GM19099 (cell line): ENCODE measurements around the gene MMP17.

ENCODE experiments used
- POLR2A ChIP-seq: IDR thresholded peaks from 3 replicates; pipeline ENCODE4 v1.6.1; 2011; ENCODE audit warnings: low read depth; ENCODE audit not compliant: insufficient read length; ENCODE audit errors: extremely low read depth

Gene MMP17

GRCh38 chr12:131796754-131797587 is 31.2 kb upstream of the MMP17 start:
- no peak for TF ChIP-seq POLR2A

DNA sequence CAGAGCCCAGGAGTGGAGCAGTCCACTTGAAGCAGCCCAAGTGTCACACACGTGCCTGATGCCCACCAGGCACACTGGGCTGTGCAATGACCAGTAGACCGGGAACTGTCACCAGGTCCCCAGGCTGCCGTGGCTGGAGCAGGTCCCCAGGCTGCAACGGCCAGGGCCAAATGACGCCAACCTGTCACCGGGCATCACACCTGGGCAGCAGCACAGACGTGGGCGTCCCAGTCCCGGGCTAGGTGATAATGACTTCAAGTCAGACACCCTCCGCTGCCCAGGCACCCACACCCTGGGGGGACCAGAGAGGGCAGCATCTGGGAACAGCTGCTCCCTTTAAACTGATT is 30.6 kb upstream of the MMP17 start:
- TF ChIP-seq POLR2A = no peak

DNA sequence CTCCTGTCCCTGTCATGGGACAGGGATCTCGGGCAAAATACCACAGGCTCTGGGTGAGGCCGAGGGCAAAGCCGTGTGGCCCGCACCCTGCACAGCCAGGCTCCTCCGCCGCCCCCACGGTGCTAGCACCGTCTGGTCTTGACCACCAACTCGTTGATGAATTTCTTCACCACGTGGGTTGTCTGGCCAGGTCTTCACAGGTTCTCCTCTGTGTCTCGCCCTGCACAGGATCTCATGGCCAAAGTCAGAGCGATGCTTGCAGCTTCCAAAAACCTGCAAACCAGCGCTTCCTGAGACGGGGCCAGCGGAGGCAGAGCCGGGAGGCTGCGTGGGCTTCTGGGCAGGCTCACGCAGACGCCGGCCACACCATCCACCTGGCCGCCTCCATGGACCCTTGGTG is 29.0 kb upstream of the MMP17 start:
- no peak for TF ChIP-seq POLR2A

- no peak for TF ChIP-seq POLR2A
Measured at GRCh38 chr12:131799828-131800593, 28.2 kb upstream of the MMP17 start.

- TF ChIP-seq POLR2A = no peak
Measured at GRCh38 chr12:131800594-131801135, 27.5 kb upstream of the MMP17 start.

DNA sequence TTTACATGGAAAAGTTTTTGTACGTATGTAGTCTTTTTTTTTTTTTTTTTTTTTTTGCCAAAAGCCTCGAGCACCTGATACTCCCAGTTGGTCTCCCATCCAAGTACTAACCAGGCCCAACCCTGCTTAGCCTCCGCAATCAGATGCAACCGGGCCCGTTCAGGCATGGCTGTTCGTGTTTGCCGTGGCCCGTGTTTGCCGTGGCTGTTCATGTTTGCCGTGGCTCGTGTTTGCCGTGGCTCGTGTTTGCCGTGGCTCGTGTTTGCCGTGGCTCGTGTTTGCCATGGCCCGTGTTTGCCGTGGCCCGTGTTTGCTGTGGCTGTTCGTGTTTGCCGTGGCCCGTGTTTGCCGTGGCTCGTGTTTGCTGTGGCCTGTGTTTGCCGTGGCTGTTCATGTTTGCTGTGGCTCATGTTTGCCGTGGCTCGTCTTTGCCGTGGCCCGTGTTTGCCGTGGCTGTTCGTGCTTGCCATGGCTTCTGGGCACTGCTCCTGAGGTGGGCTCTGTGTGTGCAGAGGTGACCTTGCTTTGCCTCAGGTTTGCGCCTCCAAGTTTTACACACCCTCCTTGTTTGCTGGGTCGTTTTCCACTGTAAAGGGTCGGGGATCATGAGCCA is 26.8 kb upstream of the MMP17 start:
- TF ChIP-seq POLR2A = no peak

DNA sequence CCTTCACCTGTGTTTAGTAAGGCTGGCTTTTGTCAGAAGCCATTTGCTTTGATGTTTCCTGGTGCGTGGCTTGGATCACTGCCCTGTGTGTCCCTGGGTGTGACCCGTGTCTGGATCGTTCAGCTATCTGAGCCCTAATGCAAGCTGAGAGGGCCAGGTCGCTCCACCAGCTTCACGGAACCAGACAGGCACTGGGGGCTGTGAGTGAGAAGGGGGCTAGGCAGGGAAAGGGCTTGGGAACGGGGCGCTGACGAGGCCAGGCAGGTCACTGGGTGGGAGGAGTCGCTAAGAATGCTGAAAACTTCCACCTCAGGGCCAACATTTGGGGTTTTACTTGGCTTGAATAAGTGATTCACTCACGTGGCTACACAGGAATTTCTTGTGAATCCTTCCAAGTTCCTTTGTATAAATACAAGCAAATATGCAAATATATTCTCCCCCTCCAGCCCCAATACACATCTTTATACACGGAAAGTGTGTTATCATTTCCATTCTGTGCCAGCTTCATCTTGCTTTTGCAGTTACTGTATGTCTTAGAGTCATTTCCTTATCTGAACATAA is 24.2 kb upstream of the MMP17 start:
- TF ChIP-seq POLR2A = no peak

DNA sequence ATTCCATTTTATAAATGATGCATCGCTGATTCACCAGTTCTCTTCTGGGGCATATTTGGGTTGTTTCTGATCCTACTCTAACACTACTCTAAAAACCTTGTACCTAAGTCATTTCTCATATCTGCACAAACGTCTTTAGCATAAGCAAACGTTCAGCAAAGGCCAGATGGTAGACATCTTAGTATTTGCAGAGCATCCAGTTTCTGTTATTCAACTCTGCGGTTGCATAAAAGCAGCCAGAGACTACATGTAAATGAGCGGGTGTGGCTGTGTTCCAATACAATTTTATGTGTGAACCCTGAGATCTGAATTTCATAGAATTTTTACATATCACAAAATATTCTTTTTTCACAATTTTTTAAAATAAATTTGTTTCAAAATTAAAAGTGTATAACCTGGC is 22.8 kb upstream of the MMP17 start:
- no peak for TF ChIP-seq POLR2A

- no peak for TF ChIP-seq POLR2A
Measured at GRCh38 chr12:131806674-131807073, 21.5 kb upstream of the MMP17 start.

GRCh38 chr12:131808744-131809371 is 19.3 kb upstream of the MMP17 start:
- TF ChIP-seq POLR2A = no peak

- no peak for TF ChIP-seq POLR2A
Measured at GRCh38 chr12:131810726-131811125, 17.5 kb upstream of the MMP17 start.

- TF ChIP-seq POLR2A = no peak
Measured at GRCh38 chr12:131815131-131815530, 13.1 kb upstream of the MMP17 start.

DNA sequence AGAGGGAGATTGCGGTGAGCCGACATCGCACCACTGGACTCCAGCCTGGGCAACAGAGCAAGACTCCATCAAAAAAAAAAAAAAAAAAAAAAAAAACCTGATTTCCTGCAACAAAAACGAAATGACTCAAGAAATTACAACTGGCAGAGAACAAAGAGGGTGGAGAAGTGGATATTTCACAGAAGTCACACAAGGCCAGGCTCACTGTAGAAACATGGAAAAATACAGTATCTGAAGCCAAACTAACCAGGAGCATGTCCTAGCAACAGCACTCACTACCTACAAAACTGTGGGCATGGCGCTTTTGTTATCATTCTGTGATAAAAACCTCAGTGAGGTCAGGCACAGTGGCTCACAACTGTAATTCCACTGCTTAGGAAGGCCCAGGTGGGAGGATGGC is 11.7 kb upstream of the MMP17 start:
- TF ChIP-seq POLR2A = no peak

GRCh38 chr12:131817241-131817640 is 11.0 kb upstream of the MMP17 start:
- no peak for TF ChIP-seq POLR2A
